ENCODE results near the gene ODAD4. TPM values are rescaled to one million over a fixed set of nuclear protein-coding genes. Genes with fewer than 3 reads are reported as not detected.

ODAD4 gene
- polyA plus RNA-seq, 1 of the 3 experiments (the other 2 are of a cell fraction): 1.1 TPM

DNA sequence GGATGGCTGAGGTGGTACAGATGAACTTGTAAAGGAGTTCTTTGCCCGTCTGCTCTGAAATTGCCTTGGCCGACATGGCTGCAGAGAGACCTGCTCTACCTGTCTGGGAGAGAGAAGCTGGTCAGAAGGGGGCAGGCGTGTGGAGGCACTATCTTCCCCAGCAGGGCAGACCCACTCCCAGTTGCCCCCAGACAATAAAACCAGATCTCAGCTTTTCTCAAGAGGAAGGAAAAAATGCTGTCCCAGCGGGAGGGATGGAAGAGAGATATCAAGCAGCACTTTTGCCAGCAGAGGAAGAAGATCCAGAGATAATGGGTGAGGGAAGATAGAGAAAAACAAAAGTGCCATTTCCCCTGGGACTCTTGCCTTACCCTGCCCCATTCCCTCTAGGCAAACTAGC lies 16.6 kb upstream of the ODAD4 start:
- no peak for DNase-seq
- no peak overlapping the region for H3K9ac ChIP-seq
- WGBS (ENCODE audit: low lambda C conversion rate): 92% methylated on average over 4 of the region's 4 CpGs
- peaks cover 30 to 52% of the 10 kb centered on the region in 2 experiments; a peak in 3 of 4 replicates for H3K4me1 ChIP-seq (ENCODE audit: control insufficient read depth in 1 of 2, insufficient read depth in 2 of 2, low read depth in 1 of 2, low read length in 1 of 2)
- no peak overlapping the region for H2AFZ ChIP-seq (ENCODE audit: low read depth)
- no peak overlapping the region for H3K4me3 ChIP-seq (ENCODE audit: low read depth in 2 of 2, low read length in 1 of 2)
- POLR2A ChIA-PET: no interaction called here
- H3K4me2 ChIP-seq: no peak overlapping the region
- H3K9me2 ChIP-seq: no peaks in the 10 kb centered on the region
- H3K9me3 ChIP-seq: no peaks in the 10 kb centered on the region
- peaks cover 56% of the 10 kb centered on the region for H4K20me1 ChIP-seq (ENCODE audit: insufficient read depth)
- CTCF ChIA-PET: interaction anchor here (0.9 to 1.4 kb wide), 5 partner anchors 19 to 111 kb away, joined by 3 to 4 read pairs (median 4); no protein-coding TSS in a partner anchor
- H3K79me2 ChIP-seq (ENCODE audit: insufficient read depth): peaks cover 84% of the 10 kb centered on the region
- peaks cover 39 to 43% of the 10 kb centered on the region in 2 experiments for H3K36me3 ChIP-seq (replicated peaks in 1 of 2; ENCODE audit: control insufficient read depth in 1 of 2, insufficient read depth in 2 of 2, low read length in 1 of 2)
- TF ChIP-seq, protein P1, sequence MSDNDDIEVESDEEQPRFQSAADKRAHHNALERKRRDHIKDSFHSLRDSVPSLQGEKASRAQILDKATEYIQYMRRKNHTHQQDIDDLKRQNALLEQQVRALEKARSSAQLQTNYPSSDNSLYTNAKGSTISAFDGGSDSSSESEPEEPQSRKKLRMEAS (IDR thresholded peaks at IDR 0.05; ENCODE audit: low read depth): no peak
- TF ChIP-seq EZH2phosphoT487 (IDR thresholded peaks at IDR 0.05; ENCODE audit: borderline replicate concordance, low read depth) (no peak), FOSL2 (IDR thresholded peaks at IDR 0.05; ENCODE audit: borderline replicate concordance, low read depth) (no peak), NFIC (IDR thresholded peaks at IDR 0.05; ENCODE audit: borderline replicate concordance) (no peak), EP300 (IDR thresholded peaks at IDR 0.05; ENCODE audit: borderline replicate concordance in 1 of 2, low read depth in 1 of 2, low read length in 1 of 2) (no peak), RFX5 (IDR thresholded peaks at IDR 0.05; ENCODE audit: low read length) (no peak)
- H3K27me3 ChIP-seq (ENCODE audit: insufficient read depth): no peaks in the 10 kb centered on the region
- H3K27ac ChIP-seq (ENCODE audit: low read depth in 2 of 2, low read length in 1 of 2): peak overlapping the region in 1 of 2 experiments; percentile 15; a peak in 2 of 4 replicates
- H3F3A ChIP-seq (replicated peaks; ENCODE audit: insufficient read depth): peaks cover 35% of the 10 kb centered on the region

- Histone ChIP-seq H2AFZ (ENCODE audit: low read depth) (no peak overlapping the region), H3K9me3 (no peaks in the 10 kb centered on the region), H3K4me2 (peak overlapping the region; percentile 89; the same call in 1 of the 2 replicates), H3K36me3 (replicated peaks in 1 of 2; ENCODE audit: control insufficient read depth in 1 of 2, insufficient read depth in 2 of 2, low read length in 1 of 2) (peaks cover 33 to 37% of the 10 kb centered on the region in 2 experiments), H3K79me2 (ENCODE audit: insufficient read depth) (peaks cover 78% of the 10 kb centered on the region), H4K20me1 (ENCODE audit: insufficient read depth) (peaks cover 56% of the 10 kb centered on the region), H3K9me2 (no peaks in the 10 kb centered on the region), H3K4me1 (ENCODE audit: control insufficient read depth in 1 of 2, insufficient read depth in 2 of 2, low read depth in 1 of 2, low read length in 1 of 2) (peaks cover 31 to 48% of the 10 kb centered on the region in 2 experiments; a peak in 3 of 4 replicates), H3K27me3 (ENCODE audit: insufficient read depth) (no peaks in the 10 kb centered on the region), H3K27ac (ENCODE audit: low read depth in 2 of 2, low read length in 1 of 2) (peak overlapping the region in 1 of 2 experiments; percentile 23; a peak in 1 of 4 replicates), H3K9ac (no peak overlapping the region), H3K4me3 (ENCODE audit: low read depth in 2 of 2, low read length in 1 of 2) (no peak overlapping the region), H3F3A (replicated peaks; ENCODE audit: insufficient read depth) (peaks cover 37% of the 10 kb centered on the region)
- CTCF ChIA-PET: interaction anchor here (1.0 to 1.4 kb wide), 4 partner anchors 19 to 112 kb away, joined by 3 to 4 read pairs (median 4); no protein-coding TSS in a partner anchor
- POLR2A ChIA-PET: no interaction called here
- no peak for DNase-seq
- no peak for TF ChIP-seq POLR2AphosphoS5 (IDR thresholded peaks at IDR 0.05; ENCODE audit: low read depth, low read length)
- TF ChIP-seq EP300 (IDR thresholded peaks at IDR 0.05; ENCODE audit: borderline replicate concordance in 1 of 2, low read depth in 1 of 2, low read length in 1 of 2): no peak
- WGBS (ENCODE audit: low lambda C conversion rate): 61% methylated on average over 6 of the region's 6 CpGs
Observed at GRCh38 chr17:41914358-41914766, 16.1 kb upstream of the ODAD4 start.

DNA sequence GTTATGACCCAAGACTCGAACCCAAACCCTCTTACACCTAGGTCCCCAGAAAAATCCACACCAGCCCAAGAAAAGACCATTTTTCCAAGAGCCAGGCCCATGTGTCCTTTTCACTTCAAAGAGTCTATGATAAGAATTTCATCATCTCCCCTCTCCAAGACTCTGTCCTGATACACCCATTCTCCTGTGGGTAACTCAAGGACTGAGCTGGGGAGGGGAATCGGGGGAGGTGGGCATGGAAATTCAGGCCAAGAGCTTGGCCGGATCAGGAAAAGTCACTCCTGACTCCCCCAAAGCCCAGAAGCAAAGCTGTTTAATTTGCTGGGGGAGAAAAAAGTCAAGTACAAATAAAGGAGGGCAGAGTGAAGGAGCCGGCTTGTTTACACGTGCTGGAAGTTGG lies 15.4 kb upstream of the ODAD4 start:
- no peak for DNase-seq
- Histone ChIP-seq H3K27ac (ENCODE audit: low read depth in 2 of 2, low read length in 1 of 2) (no peak overlapping the region; a peak in 1 of 4 replicates), H2AFZ (ENCODE audit: low read depth) (no peak overlapping the region), H3K9me3 (no peaks in the 10 kb centered on the region), H3F3A (replicated peaks; ENCODE audit: insufficient read depth) (peaks cover 34% of the 10 kb centered on the region), H3K4me3 (ENCODE audit: low read depth in 2 of 2, low read length in 1 of 2) (no peak overlapping the region), H3K4me2 (peak overlapping the region; percentile 89; the same call in 1 of the 2 replicates), H3K79me2 (ENCODE audit: insufficient read depth) (peaks cover 71% of the 10 kb centered on the region), H3K9me2 (no peaks in the 10 kb centered on the region), H4K20me1 (ENCODE audit: insufficient read depth) (peaks cover 56% of the 10 kb centered on the region), H3K4me1 (ENCODE audit: control insufficient read depth in 1 of 2, insufficient read depth in 2 of 2, low read depth in 1 of 2, low read length in 1 of 2) (peaks cover 34 to 48% of the 10 kb centered on the region in 2 experiments; a peak in 3 of 4 replicates), H3K36me3 (replicated peaks in 1 of 2; ENCODE audit: control insufficient read depth in 1 of 2, insufficient read depth in 2 of 2, low read length in 1 of 2) (peaks cover 27 to 31% of the 10 kb centered on the region in 2 experiments), H3K9ac (no peak overlapping the region), H3K27me3 (ENCODE audit: insufficient read depth) (no peaks in the 10 kb centered on the region)
- no peak for TF ChIP-seq EP300 (IDR thresholded peaks at IDR 0.05; ENCODE audit: borderline replicate concordance in 1 of 2, low read depth in 1 of 2, low read length in 1 of 2)
- ChIA-PET POLR2A (no interaction called here), CTCF (interaction anchor here (0.7 to 1.3 kb wide), 3 partner anchors 20 to 169 kb away, joined by 3 to 4 read pairs (median 3); no protein-coding TSS in a partner anchor)
- WGBS (ENCODE audit: low lambda C conversion rate): 82% methylated on average over 5 of the region's 5 CpGs
